NCI-H187 treated with DMSO at 0.1 percent for 48 hours (cell line): ENCODE results near the gene MAP4K2.

ENCODE experiments used
- DNase-seq: peaks from one replicate; lab custom pipeline; 2025; lab: John Stamatoyannopoulos, UW

The MAP4K2 gene

DNA sequence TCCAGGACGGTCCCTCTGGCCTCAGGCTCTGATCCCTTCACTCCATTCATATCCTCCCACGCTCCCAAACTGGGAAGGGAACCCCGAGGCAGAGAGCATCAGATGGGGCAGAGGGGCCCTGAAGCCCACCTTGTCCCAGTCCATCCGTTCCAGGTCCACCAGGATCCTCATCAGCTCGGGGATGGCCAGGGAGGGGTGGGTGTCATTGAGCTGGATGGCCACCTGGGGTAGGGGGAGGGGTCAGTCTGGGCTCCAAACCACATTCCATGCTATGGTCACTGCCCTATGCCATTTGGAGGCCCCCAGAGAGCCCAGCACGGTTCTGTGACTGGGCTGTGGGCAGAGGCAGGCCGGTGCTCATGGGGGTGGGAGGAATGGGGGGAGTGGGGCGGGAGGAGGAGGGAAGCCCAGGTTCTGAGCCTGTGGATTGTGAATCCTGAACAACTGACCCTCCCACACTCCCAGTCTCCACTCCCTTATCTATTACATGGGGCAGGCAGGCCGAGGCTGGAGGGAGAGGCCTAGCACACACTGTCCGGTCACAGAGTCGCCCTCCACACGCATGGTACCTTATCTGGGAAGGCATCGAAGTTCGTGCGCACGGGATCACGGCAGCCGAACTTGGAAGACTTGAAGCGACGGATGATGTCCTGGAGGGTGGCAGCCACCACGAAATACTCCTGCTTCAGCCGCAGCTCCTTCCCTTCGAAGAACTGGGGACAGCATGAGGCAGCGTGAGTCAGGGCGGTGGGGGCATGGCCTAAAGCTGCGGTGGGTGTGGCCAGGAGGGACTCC lies 48.7 kb downstream of the MAP4K2 start:
- no peak for DNase-seq

DNA sequence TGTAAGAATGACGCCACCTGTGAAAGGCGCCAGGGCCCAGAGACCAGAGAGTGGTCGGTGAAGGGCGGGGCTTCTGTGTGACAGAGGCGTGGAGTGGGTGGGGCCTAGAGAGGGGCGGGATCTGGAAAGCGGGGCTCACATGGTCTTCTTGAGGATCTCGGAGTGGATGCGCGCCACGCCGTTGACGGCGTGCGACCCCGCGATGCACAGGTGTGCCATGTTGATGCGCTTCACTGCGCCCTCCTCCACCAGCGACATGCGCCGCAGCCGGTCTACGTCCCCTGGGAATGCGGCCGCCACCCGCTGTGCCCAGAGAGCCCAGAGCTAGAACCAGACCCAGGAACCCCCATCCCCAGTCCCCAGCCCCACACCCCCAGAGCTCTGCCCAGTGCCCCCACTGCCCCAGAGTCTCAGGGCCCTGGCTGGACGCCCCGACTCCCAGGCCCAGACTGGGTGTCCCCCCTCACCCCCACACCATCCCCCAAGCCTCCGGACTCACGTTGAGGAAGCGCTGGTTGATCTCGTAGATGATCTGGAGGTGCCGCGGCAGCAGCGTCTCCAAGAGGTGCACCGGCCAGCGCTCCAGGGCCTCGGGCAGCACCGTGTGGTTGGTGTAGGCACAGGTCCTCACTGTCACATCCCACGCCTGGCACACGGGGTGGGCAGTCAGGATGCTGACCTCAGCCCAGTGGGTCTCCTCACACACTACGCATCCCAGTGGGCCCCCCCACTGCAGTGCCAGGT lies 49.5 kb downstream of the MAP4K2 start:
- no peak for DNase-seq

DNA sequence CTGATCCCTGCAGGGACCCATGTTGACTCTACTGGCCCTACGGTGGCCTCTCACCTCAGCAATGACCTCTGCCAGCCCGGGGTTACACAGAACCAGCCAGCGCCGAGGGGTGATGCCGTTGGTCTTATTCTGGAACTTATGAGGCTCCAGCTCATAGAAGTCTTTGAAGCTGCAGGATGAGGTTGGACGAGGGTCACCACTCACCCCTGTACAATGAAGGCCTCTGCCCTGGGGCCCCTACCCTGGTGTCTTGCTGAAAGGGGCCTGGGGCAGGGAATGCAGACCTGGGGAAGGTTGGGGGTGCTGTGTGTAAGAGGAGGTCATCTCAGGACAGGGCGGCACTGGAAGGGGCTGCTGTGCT lies 50.0 kb downstream of the MAP4K2 start:
- no peak for DNase-seq

- no peak for DNase-seq
These were observed 50.6 kb downstream of the MAP4K2 start for GRCh38 chr11:64752175-64752970.

DNA sequence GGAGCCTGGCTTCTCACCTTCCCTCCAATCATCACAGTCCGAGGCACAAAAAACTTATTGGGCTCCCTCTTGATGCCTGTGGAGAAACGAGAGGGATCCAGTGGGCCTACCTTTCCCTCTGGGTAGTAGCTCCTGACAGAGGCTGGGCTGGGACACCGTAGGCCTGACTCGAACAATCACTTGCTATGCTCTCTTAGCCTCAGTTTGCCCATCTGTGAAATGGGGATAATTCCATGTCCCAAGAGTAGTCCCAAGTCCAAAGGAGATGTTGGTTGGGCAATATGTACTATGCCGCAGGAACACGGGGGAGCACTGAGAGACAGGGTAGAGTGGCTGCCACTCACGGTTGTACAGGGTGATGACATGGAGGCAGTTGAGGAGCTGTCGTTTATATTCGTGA lies 51.4 kb downstream of the MAP4K2 start:
- no peak for DNase-seq

DNA sequence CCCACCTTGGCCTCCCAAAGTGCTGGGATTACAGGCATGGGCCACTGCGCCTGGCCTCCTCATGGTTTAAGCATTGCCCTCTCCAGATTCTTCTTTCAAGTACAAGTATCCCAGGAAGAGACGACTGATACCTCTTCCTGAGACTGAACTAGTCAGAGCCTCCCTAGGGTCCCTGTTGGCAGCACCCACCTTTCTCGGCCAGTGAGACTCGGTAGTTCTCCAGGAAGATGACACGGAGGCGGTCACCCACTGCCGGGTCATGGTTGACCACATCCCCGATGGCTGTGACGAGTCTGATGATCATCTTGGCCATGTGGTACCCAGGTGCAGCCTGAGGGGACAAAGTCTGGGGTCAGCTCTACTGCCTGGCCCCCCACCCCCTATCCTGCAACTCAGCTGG lies 51.9 kb downstream of the MAP4K2 start:
- no peak for DNase-seq

DNA sequence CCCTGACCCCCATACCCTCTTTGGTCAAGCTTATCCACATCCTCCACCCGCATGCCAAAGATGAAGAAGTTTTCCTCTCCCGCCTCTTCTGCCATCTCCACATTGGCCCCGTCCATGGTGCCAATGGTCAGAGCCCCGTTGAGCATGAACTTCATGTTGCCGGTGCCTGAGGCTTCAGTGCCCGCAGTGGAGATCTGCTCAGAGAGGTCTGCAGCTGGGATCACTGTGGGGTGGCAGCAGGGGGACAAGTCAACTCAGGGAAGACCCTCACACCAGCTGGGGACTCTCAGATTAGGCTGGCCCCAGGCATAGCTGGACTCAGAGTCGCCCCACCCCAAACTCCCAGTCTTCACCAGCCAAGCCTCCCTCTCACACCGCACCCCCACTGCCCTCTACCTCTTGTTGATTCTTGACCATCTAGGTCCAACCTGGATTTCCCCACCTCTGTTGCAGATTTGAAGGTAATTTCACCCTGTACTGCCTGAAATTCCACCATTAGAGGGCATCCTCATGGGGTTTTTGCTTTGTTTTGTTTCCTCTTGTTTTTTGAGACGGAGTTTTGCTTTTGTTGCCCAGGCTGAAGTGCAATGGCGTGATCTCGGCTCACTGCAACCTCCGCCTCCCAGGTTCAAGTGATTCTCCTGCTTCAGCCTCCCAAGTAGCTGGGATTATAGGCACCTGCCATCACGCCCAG lies 52.5 kb downstream of the MAP4K2 start:
- DNase-seq, result no peak

DNA sequence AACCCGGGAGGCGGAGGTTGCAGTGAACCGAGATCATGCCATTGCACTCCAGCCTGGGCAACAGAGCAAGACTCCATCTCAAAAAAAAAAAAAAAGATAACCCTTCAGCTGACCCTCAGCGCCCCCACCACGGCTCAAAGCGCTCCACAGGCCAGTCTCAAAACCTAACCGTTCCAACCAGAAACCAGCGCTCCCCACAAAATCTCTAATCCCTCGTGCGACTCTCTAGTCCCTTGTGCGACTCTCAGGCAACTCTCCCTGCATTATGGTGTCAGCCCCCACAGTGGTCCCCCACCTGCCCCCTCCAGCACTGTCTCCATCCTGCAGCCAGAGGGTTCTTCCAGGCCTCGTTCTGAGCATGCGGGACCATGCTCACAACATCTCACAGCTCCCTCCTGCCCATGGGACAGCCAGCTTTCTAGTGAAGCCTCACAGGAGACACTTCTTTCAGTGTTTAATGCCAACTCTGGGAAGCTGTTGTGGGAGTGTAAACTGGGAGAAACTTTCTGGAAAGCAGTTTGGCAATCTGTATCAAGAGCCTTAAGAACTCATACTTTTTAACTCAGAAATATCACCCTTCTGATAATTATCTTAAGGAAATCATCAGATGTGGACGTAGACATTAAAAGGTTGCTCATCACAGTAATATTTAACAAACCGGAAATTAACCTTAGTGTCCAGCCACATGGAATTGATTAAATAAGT lies 54.9 kb downstream of the MAP4K2 start:
- DNase-seq, result no peak

- DNase-seq, result no peak
These were observed 56.5 kb downstream of the MAP4K2 start for GRCh38 chr11:64746486-64746885.

DNA sequence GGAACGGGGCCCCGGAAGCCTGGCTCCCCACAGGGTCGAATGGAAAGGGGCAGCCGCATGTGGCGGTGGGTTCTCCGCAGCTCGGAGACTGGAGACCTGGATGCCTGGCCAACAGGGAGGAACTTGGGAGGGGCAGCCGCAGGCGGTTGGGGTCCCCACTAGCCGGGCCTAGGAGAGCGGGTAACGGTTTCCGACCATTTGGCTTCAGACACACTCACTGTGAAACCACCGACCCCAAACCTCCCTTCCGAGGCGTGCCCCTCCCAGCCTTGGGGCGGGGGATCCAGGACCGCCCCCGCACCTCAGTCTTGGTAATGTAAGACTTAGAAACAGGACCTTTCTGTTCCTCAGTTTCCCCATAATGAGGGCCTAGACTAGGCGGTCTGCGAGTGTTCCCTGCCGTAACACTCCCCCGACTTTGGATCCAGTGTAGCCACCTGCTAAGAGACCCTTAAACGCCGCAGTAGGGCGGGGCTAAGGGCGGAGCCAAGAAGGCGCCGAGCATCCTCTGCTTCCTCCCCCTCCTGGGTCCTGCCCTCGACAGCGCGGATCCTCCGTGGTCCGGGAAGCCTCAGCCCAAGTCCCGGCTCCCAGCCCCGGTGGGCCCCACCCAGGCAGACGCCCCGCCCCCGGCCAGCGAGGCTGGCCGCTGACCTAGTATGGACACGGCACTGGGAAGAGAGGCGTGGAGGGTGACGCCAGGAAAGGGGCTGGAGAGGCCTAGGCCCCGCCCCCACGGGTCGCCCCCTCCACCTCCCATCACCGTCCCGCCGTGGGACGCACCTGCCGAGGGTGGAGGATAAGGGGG lies 57.3 kb downstream of the MAP4K2 start:
- DNase-seq, result no peak

GRCh38 chr11:64745189-64745520 lies 57.9 kb downstream of the MAP4K2 start:
- no peak for DNase-seq

DNA sequence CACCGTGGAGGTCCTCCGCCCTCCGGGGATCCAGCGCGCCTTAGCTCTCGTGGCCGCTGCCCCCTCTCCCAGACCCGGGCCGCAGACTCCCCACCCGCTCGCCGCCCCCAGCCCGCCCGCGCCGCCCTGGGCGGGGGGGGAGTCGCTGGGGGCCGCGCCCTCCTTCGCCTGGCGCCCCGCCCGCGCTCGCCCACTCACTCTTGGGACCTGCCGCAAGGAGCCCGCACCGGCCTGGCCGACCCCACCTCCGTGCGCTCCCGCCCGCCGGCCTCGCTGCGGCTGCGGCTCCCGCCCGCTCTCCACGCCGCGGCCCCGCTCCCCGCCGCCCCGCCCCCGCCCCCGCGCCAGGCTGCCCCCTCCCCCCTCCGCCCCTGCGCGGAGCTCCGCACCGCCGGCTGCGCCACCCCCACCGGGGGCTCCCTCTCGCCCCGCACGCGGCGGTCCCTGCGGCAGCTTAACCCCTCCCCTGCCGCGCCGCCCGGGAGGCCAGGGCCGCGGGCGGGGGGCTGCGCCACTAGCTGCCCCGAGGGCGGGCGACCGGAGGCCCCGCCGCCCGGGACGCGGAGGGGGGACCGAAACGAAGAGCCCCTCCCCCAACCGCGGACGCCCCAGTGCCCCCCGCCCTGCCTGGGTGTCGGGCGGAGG lies 58.3 kb downstream of the MAP4K2 start:
- no peak for DNase-seq

- DNase-seq, result no peak
These were observed 59.1 kb downstream of the MAP4K2 start, which contains the start of gene RASGRP2 for GRCh38 chr11:64743591-64744543. RASGRP2 (minus strand) TSS chr11:64744142; CDS start chr11:64742866, 1,276 bp downstream.

DNA sequence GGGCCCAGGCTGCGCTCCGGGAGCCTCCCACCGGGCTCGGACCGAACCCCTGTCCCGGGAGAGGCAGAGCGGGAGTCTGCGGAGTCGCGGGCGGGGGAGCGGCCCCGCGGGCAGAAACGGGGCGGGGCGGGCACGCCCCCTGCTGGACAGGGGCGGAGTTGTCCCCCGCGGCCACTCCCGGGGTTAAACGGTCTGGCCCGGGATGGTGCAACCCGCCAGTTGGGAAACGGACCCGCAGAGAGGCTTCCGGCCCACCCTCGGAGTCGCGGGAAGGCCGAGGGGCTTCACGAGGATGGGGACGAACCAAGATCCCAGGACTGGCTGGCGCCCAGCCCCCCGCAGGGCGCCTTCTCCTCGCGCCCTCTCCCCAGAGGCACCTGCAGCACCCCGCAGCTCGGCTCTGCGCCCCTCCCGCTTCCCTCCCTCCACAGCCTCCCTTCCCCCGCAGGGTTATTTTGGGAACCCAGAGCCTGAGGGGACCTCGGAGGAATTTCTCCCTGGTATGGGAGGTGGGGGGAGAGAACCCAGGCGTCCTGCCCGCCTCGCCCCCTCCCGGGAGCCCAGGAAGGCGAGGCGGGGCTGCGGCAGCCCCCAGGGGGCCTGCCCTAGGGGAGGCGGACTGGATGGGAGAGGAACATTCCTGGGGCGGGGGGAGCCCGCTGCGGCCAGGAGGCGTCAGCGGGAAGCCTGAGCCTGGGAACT lies 60.0 kb downstream of the MAP4K2 start:
- DNase-seq, result no peak

- DNase-seq, result no peak
These were observed 60.7 kb downstream of the MAP4K2 start for GRCh38 chr11:64742087-64742888.

- DNase-seq, result no peak
These were observed 61.5 kb downstream of the MAP4K2 start for GRCh38 chr11:64741375-64742086.

- DNase-seq, result no peak
These were observed 63.1 kb downstream of the MAP4K2 start for GRCh38 chr11:64739871-64740270.
